CD4-positive, alpha-beta T cell (primary cell): ENCODE data around the gene ZNF827. TPM values are rescaled to one million over a fixed set of nuclear protein-coding genes. Genes with fewer than 3 reads are reported as not detected.

ENCODE experiments used
- ATAC-seq: fragments of 200-7000 bp; cut with Tn5 transposase; one replicate; pipeline ENCODE4 v1.10.0; 2022; ENCODE audit warnings: mild to moderate bottlenecking; ENCODE audit not compliant: poor library complexity
- CTCF ChIA-PET: fragments of 350-600 bp; sonication (Branson Sonifier 250); formaldehyde crosslinking; loops from one replicate; lab custom pipeline; 2021; ENCODE audit warnings: antibody characterized with exemption, inconsistent platforms; lab: Charles Lee
- POLR2A ChIA-PET: fragments of 350-600 bp; sonication (Branson Sonifier 250); formaldehyde crosslinking; loops from one replicate; lab custom pipeline; 2021; ENCODE audit warnings: antibody characterized with exemption, inconsistent platforms; lab: Charles Lee
- DNase-seq, 14 experiments: peaks; one replicate each; pipeline ENCODE4 v3.0.0-alpha.2; 2013 to 2020; ENCODE audit warnings: mixed read lengths in 2 of 14
- H3K27ac ChIP-seq, 2 donors: one replicate each; pipeline versions ENCODE4 v1.5.1 to v1.7.0; 2013; ENCODE audit warnings: low read length in 2 of 2, low read depth in 1 of 2, mild to moderate bottlenecking in 1 of 2
- H3K27me3 ChIP-seq, 2 experiments: 1 replicate in 1 of 2; 2 replicates in 1 of 2; pipeline versions ENCODE4 v1.6.1 to v1.7.0; 2013; ENCODE audit warnings: low read length in 2 of 2, control low read depth in 1 of 2, mild to moderate bottlenecking in 1 of 2, moderate library complexity in 1 of 2; ENCODE audit not compliant: insufficient read depth in 2 of 2, control insufficient read depth in 1 of 2
- H3K36me3 ChIP-seq: one replicate; pipeline ENCODE4 v1.6.1; 2013; ENCODE audit warnings: low read length, control low read depth; ENCODE audit not compliant: insufficient read depth
- H3K4me1 ChIP-seq: one replicate; pipeline ENCODE4 v1.6.1; 2013; ENCODE audit warnings: low read length, control low read depth; ENCODE audit not compliant: insufficient read depth
- H3K4me3 ChIP-seq: one replicate; pipeline ENCODE4 v1.5.1; 2013; ENCODE audit warnings: mild to moderate bottlenecking, low read length, moderate library complexity
- H3K9me3 ChIP-seq, 2 experiments: 1 replicate in 1 of 2; 2 replicates in 1 of 2; pipeline versions ENCODE4 v1.6.1 to v1.7.0; 2013; ENCODE audit warnings: low read length in 2 of 2, mild to moderate bottlenecking in 2 of 2, control low read depth in 1 of 2, moderate library complexity in 1 of 2; ENCODE audit not compliant: control insufficient read depth in 1 of 2, insufficient read depth in 1 of 2
- H3K27ac Mint-ChIP-seq: one replicate; pipeline ENCODE4 v1.8.0; 2020; ENCODE audit warnings: mixed read lengths
- H3K27me3 Mint-ChIP-seq: one replicate; pipeline ENCODE4 v1.8.0; 2021; ENCODE audit warnings: mixed read lengths
- H3K36me3 Mint-ChIP-seq: one replicate; pipeline ENCODE4 v1.8.0; 2021; ENCODE audit warnings: low read depth, mixed read lengths
- H3K4me1 Mint-ChIP-seq: one replicate; pipeline ENCODE4 v1.8.0; 2021; ENCODE audit warnings: low read depth, mixed read lengths
- H3K4me3 Mint-ChIP-seq: one replicate; pipeline ENCODE4 v1.8.0; 2020; ENCODE audit warnings: mild to moderate bottlenecking, mixed read lengths
- H3K9me3 Mint-ChIP-seq: one replicate; pipeline ENCODE4 v1.8.0; 2020; ENCODE audit warnings: mixed read lengths
- CTCF ChIP-seq: fragments of 200-600 bp; IDR thresholded peaks from one replicate; pipeline ENCODE4 v1.8.0; 2022; ENCODE audit warnings: antibody characterized with exemption, mild to moderate bottlenecking
- intact Hi-C, 2 experiments: fragments of 100-400 bp; cut with DNase I in 1 of 2; cut with micrococcal nuclease in 1 of 2; formaldehyde crosslinking; loops; one replicate each; pipeline versions ENCODE4 v1.15.1 to v1.9.0; 2023 to 2025; cut with DNase I, micrococcal nuclease
- total RNA-seq, 174 experiments: library from RNA in 2 of 174; stranded (reverse) in 2 of 174; gene quantifications; one replicate each; pipeline ENCODE4 v1.2.3 and lab custom pipeline; 2021 to 2026

ZNF827 gene
- total RNA-seq, 2 experiments from 2014 or later = 13.7 to 14.3 TPM

- no peak overlapping the region for H3K4me3 Mint-ChIP-seq
- no peak for ATAC-seq
- no peaks in the 10 kb centered on the region for H3K36me3 Mint-ChIP-seq
- intact Hi-C loops = no loop called here
- H3K9me3 Mint-ChIP-seq = no peaks in the 10 kb centered on the region
- CTCF ChIA-PET = no interaction called here
- H3K9me3 ChIP-seq = peaks cover 0 to 4% of the 10 kb centered on the region in 2 experiments
- DNase-seq = no peak
- H3K36me3 ChIP-seq = no peaks in the 10 kb centered on the region
- no peaks in the 10 kb centered on the region for H3K27me3 ChIP-seq
- no peak overlapping the region for H3K4me3 ChIP-seq
- H3K27me3 Mint-ChIP-seq = peaks cover 18% of the 10 kb centered on the region
- no peaks in the 10 kb centered on the region for H3K4me1 ChIP-seq
- TF ChIP-seq CTCF = no peak
- H3K27ac ChIP-seq = no peak overlapping the region
- H3K4me1 Mint-ChIP-seq = no peaks in the 10 kb centered on the region
- POLR2A ChIA-PET = no interaction called here
- H3K27ac Mint-ChIP-seq = no peak overlapping the region
Measured at GRCh38 chr4:145743641-145744040, 195.0 kb downstream of the ZNF827 start.

- Histone ChIP-seq H3K27me3 (no peaks in the 10 kb centered on the region), H3K9me3 (peaks cover 0 to 4% of the 10 kb centered on the region in 2 experiments), H3K27ac (no peak overlapping the region), H3K4me1 (no peaks in the 10 kb centered on the region), H3K4me3 (no peak overlapping the region), H3K36me3 (no peaks in the 10 kb centered on the region)
- ChIA-PET CTCF (no interaction called here), POLR2A (no interaction called here)
- intact Hi-C loops = no loop called here
- H3K4me3 Mint-ChIP-seq = no peak overlapping the region
- ATAC-seq (no peak), DNase-seq (no peak)
- no peak overlapping the region for H3K27ac Mint-ChIP-seq
- peaks cover 12% of the 10 kb centered on the region for H3K27me3 Mint-ChIP-seq
- TF ChIP-seq CTCF = no peak
- no peaks in the 10 kb centered on the region for H3K36me3 Mint-ChIP-seq
- no peaks in the 10 kb centered on the region for H3K4me1 Mint-ChIP-seq
- H3K9me3 Mint-ChIP-seq = no peaks in the 10 kb centered on the region
Measured at GRCh38 chr4:145740806-145741205, 197.8 kb downstream of the ZNF827 start.

GRCh38 chr4:145739845-145740244 lies 198.8 kb downstream of the ZNF827 start:
- intact Hi-C loops = no loop called here
- no peak overlapping the region for H3K4me3 Mint-ChIP-seq
- no peak for DNase-seq
- Histone ChIP-seq H3K9me3 (peaks cover 0 to 4% of the 10 kb centered on the region in 2 experiments), H3K27me3 (no peaks in the 10 kb centered on the region), H3K27ac (no peak overlapping the region), H3K4me1 (no peaks in the 10 kb centered on the region), H3K36me3 (no peaks in the 10 kb centered on the region), H3K4me3 (no peak overlapping the region)
- H3K9me3 Mint-ChIP-seq = no peaks in the 10 kb centered on the region
- no peak overlapping the region for H3K27ac Mint-ChIP-seq
- H3K4me1 Mint-ChIP-seq = no peaks in the 10 kb centered on the region
- peaks cover 6% of the 10 kb centered on the region for H3K27me3 Mint-ChIP-seq
- CTCF ChIA-PET = no interaction called here
- POLR2A ChIA-PET = no interaction called here
- ATAC-seq = no peak
- TF ChIP-seq CTCF = no peak
- no peaks in the 10 kb centered on the region for H3K36me3 Mint-ChIP-seq
